Measurements from ENCODE around the gene MCF2L2. TPM values are rescaled to one million over a fixed set of nuclear protein-coding genes. Genes with fewer than 3 reads are reported as not detected.

The MCF2L2 gene
- total and polyA plus RNA-seq, 2 of the 13 experiments (the other 11 are each of a cell fraction or from before 2014, with no cell fraction given) = not detected

DNA sequence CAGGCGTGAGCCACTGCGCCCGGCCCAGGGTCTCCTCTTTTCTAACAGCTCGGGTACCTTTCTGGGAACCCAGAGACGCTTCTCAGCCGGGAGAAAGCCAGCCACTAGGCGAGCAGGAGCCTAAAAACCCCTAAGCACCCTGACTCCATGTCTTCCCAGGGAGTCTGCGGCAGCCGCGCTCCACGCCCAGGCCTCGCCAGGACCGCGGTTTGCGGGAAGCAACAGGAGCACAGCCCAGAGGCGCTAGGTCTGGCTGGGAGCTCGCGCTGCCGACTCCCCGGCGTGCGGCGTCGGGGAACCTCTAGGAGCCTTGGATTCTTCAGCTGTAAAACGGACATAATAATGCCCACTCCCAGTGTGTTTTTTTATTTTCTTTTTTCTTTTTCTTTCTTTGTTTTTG, 264.9 kb downstream of the MCF2L2 start (continued):
- TF ChIP-seq, protein P1, sequence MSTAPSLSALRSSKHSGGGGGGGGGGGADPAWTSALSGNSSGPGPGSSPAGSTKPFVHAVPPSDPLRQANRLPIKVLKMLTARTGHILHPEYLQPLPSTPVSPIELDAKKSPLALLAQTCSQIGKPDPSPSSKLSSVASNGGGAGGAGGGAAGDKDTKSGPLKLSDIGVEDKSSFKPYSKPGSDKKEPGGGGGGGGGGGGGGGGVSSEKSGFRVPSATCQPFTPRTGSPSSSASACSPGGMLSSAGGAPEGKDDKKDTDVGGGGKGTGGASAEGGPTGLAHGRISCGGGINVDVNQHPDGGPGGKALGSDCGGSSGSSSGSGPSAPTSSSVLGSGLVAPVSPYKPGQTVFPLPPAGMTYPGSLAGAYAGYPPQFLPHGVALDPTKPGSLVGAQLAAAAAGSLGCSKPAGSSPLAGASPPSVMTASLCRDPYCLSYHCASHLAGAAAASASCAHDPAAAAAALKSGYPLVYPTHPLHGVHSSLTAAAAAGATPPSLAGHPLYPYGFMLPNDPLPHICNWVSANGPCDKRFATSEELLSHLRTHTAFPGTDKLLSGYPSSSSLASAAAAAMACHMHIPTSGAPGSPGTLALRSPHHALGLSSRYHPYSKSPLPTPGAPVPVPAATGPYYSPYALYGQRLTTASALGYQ (CRISPR knock-in tag; IDR thresholded peaks at IDR 0.05) = no peak

- in situ Hi-C loops (cut with HindIII; ENCODE audit: extremely low pct_ligation_motif_present, low pct_unique_long_range_greater_than_20kb) (no loop called here), intact Hi-C loops (cut with micrococcal nuclease; ENCODE audit: unreplicated experiment) (no loop called here)
- H3K79me2 ChIP-seq (ENCODE audit: insufficient read depth, low read length) = no peaks in the 10 kb centered on the region
- H3K4me3 ChIP-seq (replicated peaks in 1 of 3; ENCODE audit: insufficient read depth in 1 of 3, low read depth in 2 of 3, low read length in 3 of 3) = peak overlapping the region in 2 of 3 experiments; percentile 36 to 59; a peak in 3 of 6 replicates
- H4K20me1 ChIP-seq (ENCODE audit: insufficient read depth, low read length) = no peaks in the 10 kb centered on the region
- no TSS peak for BruUV-seq (replicated peaks)
- FAIRE-seq (no peak), DNase-seq (ENCODE audit: low spot score) (no peak), ATAC-seq (peak; percentile 29; the same call in 1 of the 3 replicates)
- POLR2A ChIA-PET = no interaction called here
- no peak overlapping the region for H3K27ac ChIP-seq (ENCODE audit: extremely low read length, insufficient read depth, low read length)
- H3K9ac ChIP-seq (ENCODE audit: insufficient read depth, low read depth, low read length) = no peak overlapping the region
- H3K4me1 ChIP-seq (ENCODE audit: insufficient read depth, low read length) = peaks cover 10% of the 10 kb centered on the region
- no peaks in the 10 kb centered on the region for H3K36me3 ChIP-seq (replicated peaks in 1 of 2; ENCODE audit: control insufficient read depth in 1 of 2, insufficient read depth in 2 of 2, low read length in 2 of 2)
- CTCF ChIA-PET (ENCODE audit: low intra/inter-chr PET ratio, low total read pairs) = no interaction called here
- H3K4me2 ChIP-seq (ENCODE audit: low read depth, low read length) = peak overlapping the region; percentile 76
- WGBS (ENCODE audit: low lambda C conversion rate) = 47% methylated on average over 23 of the region's 25 CpGs
- no peak overlapping the region for H2AFZ ChIP-seq (ENCODE audit: low read length)
- H3K27me3 ChIP-seq (ENCODE audit: control insufficient read depth in 1 of 2, insufficient read depth in 2 of 2, low read length in 2 of 2) = peaks cover 2 to 15% of the 10 kb centered on the region in 2 experiments; a peak in 3 of 5 replicates
- H3K9me3 ChIP-seq (ENCODE audit: low read length) = no peaks in the 10 kb centered on the region
- no peak for TF ChIP-seq FOXK2 (IDR thresholded peaks at IDR 0.05)
- TF ChIP-seq ZNF543 (CRISPR knock-in tag; IDR thresholded peaks at IDR 0.05) = no peak
- no peak for TF ChIP-seq ZNF264 (CRISPR knock-in tag; IDR thresholded peaks at IDR 0.05)
- TF ChIP-seq ARNT2 (CRISPR knock-in tag; IDR thresholded peaks at IDR 0.05; ENCODE audit: low read depth) = no peak
- TF ChIP-seq ZFP36 (IDR thresholded peaks at IDR 0.05; ENCODE audit: borderline replicate concordance, low read depth, low read length, partially characterized antibody) = no peak
- TF ChIP-seq, protein P2, sequence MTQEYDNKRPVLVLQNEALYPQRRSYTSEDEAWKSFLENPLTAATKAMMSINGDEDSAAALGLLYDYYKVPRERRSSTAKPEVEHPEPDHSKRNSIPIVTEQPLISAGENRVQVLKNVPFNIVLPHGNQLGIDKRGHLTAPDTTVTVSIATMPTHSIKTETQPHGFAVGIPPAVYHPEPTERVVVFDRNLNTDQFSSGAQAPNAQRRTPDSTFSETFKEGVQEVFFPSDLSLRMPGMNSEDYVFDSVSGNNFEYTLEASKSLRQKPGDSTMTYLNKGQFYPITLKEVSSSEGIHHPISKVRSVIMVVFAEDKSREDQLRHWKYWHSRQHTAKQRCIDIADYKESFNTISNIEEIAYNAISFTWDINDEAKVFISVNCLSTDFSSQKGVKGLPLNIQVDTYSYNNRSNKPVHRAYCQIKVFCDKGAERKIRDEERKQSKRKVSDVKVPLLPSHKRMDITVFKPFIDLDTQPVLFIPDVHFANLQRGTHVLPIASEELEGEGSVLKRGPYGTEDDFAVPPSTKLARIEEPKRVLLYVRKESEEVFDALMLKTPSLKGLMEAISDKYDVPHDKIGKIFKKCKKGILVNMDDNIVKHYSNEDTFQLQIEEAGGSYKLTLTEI (CRISPR knock-in tag; conservative IDR thresholded peaks at IDR 0.05) = no peak
- TF ChIP-seq ZNF737 (CRISPR knock-in tag; IDR thresholded peaks at IDR 0.05; ENCODE audit: borderline replicate concordance) = no peak
- TF ChIP-seq HDAC1 (CRISPR knock-in tag; IDR thresholded peaks at IDR 0.05) = 0 out of 2 replicates have a peak, but pooled peaks have one; percentile 27
- TF ChIP-seq TEAD3 (CRISPR knock-in tag; optimal IDR thresholded peaks at IDR 0.05; ENCODE audit: borderline replicate concordance) = peak; percentile 48
- TF ChIP-seq PHF20 (CRISPR knock-in tag; IDR thresholded peaks at IDR 0.05) = no peak
- no peak for TF ChIP-seq ZFP41 (CRISPR knock-in tag; IDR thresholded peaks at IDR 0.05; ENCODE audit: borderline replicate concordance)
- TF ChIP-seq ELF3 (CRISPR knock-in tag; IDR thresholded peaks at IDR 0.05) = no peak
Observed at GRCh38 chr3:183161552-183162336, 266.7 kb downstream of the MCF2L2 start.

Measured in HepG2 (cell line).